Activated naive CD8-positive, alpha-beta T cell treated with anti-CD3 and anti-CD28 coated beads, Interleukin-2, amount 10 ng/mL, durations not matched to agents 7 days and 5 days (primary cell): ENCODE measurements around the gene NPBWR2. TPM values are rescaled to one million over a fixed set of nuclear protein-coding genes. Genes with fewer than 3 reads are reported as not detected.
A peak's percentile ranks its signal among the peaks of the same experiment; 100 is the strongest.

Experiments used
- ATAC-seq: fragments of 150-1000 bp; cut with Tn5 transposase; one replicate; pipeline ENCODE4 v1.10.0; 2021; ENCODE audit warnings: low read depth, moderate library complexity
- POLR2A ChIA-PET: fragments of 350-600 bp; sonication (Branson Sonifier 250); formaldehyde crosslinking; loops from one replicate; lab custom pipeline; 2021; ENCODE audit warnings: antibody characterized with exemption; lab: Charles Lee
- DNase-seq: peaks from one replicate; pipeline ENCODE4 v3.0.0; 2021
- H3K27ac Mint-ChIP-seq: one replicate; pipeline ENCODE4 v1.8.0; 2022; ENCODE audit warnings: mild to moderate bottlenecking, mixed read lengths
- H3K27me3 Mint-ChIP-seq: one replicate; pipeline ENCODE4 v1.8.0; 2022; ENCODE audit warnings: mild to moderate bottlenecking, moderate library complexity, mixed read lengths
- H3K36me3 Mint-ChIP-seq: one replicate; pipeline ENCODE4 v1.8.0; 2021; ENCODE audit warnings: mild to moderate bottlenecking, mixed read lengths
- H3K4me1 Mint-ChIP-seq: one replicate; pipeline ENCODE4 v1.8.0; 2021; ENCODE audit warnings: mixed read lengths
- H3K4me3 Mint-ChIP-seq: one replicate; pipeline ENCODE4 v1.8.0; 2022; ENCODE audit warnings: mild to moderate bottlenecking, moderate library complexity, mixed read lengths
- H3K9me3 Mint-ChIP-seq: one replicate; pipeline ENCODE4 v1.8.0; 2021; ENCODE audit warnings: mixed read lengths
- total RNA-seq, 2 experiments: library from RNA; stranded (reverse); gene quantifications; one replicate each; pipeline ENCODE4 v1.2.3, GENCODE V29; 2021

Gene NPBWR2
- total RNA-seq, result not detected

GRCh38 chr20:64106981-64107735 is at the start of gene NPBWR2:
TSS of gene NPBWR2 (minus strand) at chr20:64107565. CDS start at chr20:64106831, 734 bp downstream.
- H3K4me3 Mint-ChIP-seq, result no peak within 1 kb of the TSS
- ATAC-seq, result peak; percentile 59
- POLR2A ChIA-PET, result no interaction called here
- peak within 1 kb of the TSS; percentile 36 for H3K27ac Mint-ChIP-seq
- peaks cover 15% of the 10 kb centered on the region for H3K27me3 Mint-ChIP-seq
- peak; percentile 34 for DNase-seq
- H3K9me3 Mint-ChIP-seq, result no peaks in the 10 kb centered on the region
- H3K4me1 Mint-ChIP-seq, result peaks cover 2% of the 10 kb centered on the region
- no peaks in the 10 kb centered on the region for H3K36me3 Mint-ChIP-seq

GRCh38 chr20:64156136-64156885 is 48.9 kb upstream of the NPBWR2 start:
- Mint-ChIP-seq H3K9me3 (no peaks in the 10 kb centered on the region), H3K36me3 (no peaks in the 10 kb centered on the region), H3K27ac (no peak overlapping the region), H3K4me3 (no peak overlapping the region), H3K4me1 (no peaks in the 10 kb centered on the region), H3K27me3 (peaks cover 4% of the 10 kb centered on the region)
- POLR2A ChIA-PET, result no interaction called here
- DNase-seq, result no peak
- no peak for ATAC-seq

GRCh38 chr20:64155258-64156135 is 48.1 kb upstream of the NPBWR2 start:
- Mint-ChIP-seq H3K4me1 (no peaks in the 10 kb centered on the region), H3K4me3 (no peak overlapping the region), H3K27ac (peak overlapping the region; percentile 2), H3K27me3 (no peaks in the 10 kb centered on the region), H3K36me3 (no peaks in the 10 kb centered on the region), H3K9me3 (no peaks in the 10 kb centered on the region)
- no peak for DNase-seq
- POLR2A ChIA-PET, result no interaction called here
- no peak for ATAC-seq

GRCh38 chr20:64154590-64155257 is 47.4 kb upstream of the NPBWR2 start:
- H3K36me3 Mint-ChIP-seq, result no peaks in the 10 kb centered on the region
- no peak for DNase-seq
- POLR2A ChIA-PET, result no interaction called here
- H3K9me3 Mint-ChIP-seq, result no peaks in the 10 kb centered on the region
- no peaks in the 10 kb centered on the region for H3K27me3 Mint-ChIP-seq
- H3K27ac Mint-ChIP-seq, result no peak overlapping the region
- no peak for ATAC-seq
- H3K4me3 Mint-ChIP-seq, result no peak overlapping the region
- H3K4me1 Mint-ChIP-seq, result no peaks in the 10 kb centered on the region

- DNase-seq (no peak), ATAC-seq (no peak)
- no peak overlapping the region for H3K27ac Mint-ChIP-seq
- no peak overlapping the region for H3K4me3 Mint-ChIP-seq
- H3K36me3 Mint-ChIP-seq, result no peaks in the 10 kb centered on the region
- peaks cover 2% of the 10 kb centered on the region for H3K9me3 Mint-ChIP-seq
- H3K4me1 Mint-ChIP-seq, result no peaks in the 10 kb centered on the region
- H3K27me3 Mint-ChIP-seq, result no peaks in the 10 kb centered on the region
- POLR2A ChIA-PET, result no interaction called here
Observed at GRCh38 chr20:64153861-64154589, 46.7 kb upstream of the NPBWR2 start.

- POLR2A ChIA-PET, result no interaction called here
- no peak overlapping the region for H3K27ac Mint-ChIP-seq
- peaks cover 2% of the 10 kb centered on the region for H3K9me3 Mint-ChIP-seq
- ATAC-seq (no peak), DNase-seq (no peak)
- H3K4me3 Mint-ChIP-seq, result no peak overlapping the region
- no peaks in the 10 kb centered on the region for H3K36me3 Mint-ChIP-seq
- no peaks in the 10 kb centered on the region for H3K4me1 Mint-ChIP-seq
- no peaks in the 10 kb centered on the region for H3K27me3 Mint-ChIP-seq
Observed at GRCh38 chr20:64153410-64153809, 46.0 kb upstream of the NPBWR2 start.

- Mint-ChIP-seq H3K27ac (no peak overlapping the region), H3K4me1 (no peaks in the 10 kb centered on the region), H3K27me3 (no peaks in the 10 kb centered on the region), H3K36me3 (no peaks in the 10 kb centered on the region), H3K9me3 (peaks cover 2% of the 10 kb centered on the region), H3K4me3 (no peak overlapping the region)
- POLR2A ChIA-PET, result no interaction called here
- DNase-seq (no peak), ATAC-seq (no peak)
Observed at GRCh38 chr20:64152906-64153305, 45.5 kb upstream of the NPBWR2 start.

GRCh38 chr20:64151633-64152530 is 44.5 kb upstream of the NPBWR2 start:
- POLR2A ChIA-PET, result no interaction called here
- no peak overlapping the region for H3K27ac Mint-ChIP-seq
- no peak for DNase-seq
- no peak for ATAC-seq
- H3K9me3 Mint-ChIP-seq, result peaks cover 2% of the 10 kb centered on the region
- no peak overlapping the region for H3K4me3 Mint-ChIP-seq
- no peaks in the 10 kb centered on the region for H3K36me3 Mint-ChIP-seq
- H3K27me3 Mint-ChIP-seq, result no peaks in the 10 kb centered on the region
- H3K4me1 Mint-ChIP-seq, result no peaks in the 10 kb centered on the region

- no peak overlapping the region for H3K4me3 Mint-ChIP-seq
- H3K27me3 Mint-ChIP-seq, result no peaks in the 10 kb centered on the region
- ATAC-seq, result no peak
- no peak overlapping the region for H3K27ac Mint-ChIP-seq
- POLR2A ChIA-PET, result no interaction called here
- H3K36me3 Mint-ChIP-seq, result no peaks in the 10 kb centered on the region
- no peaks in the 10 kb centered on the region for H3K4me1 Mint-ChIP-seq
- peaks cover 2% of the 10 kb centered on the region for H3K9me3 Mint-ChIP-seq
- no peak for DNase-seq
Observed at GRCh38 chr20:64150756-64151632, 43.6 kb upstream of the NPBWR2 start.

- ATAC-seq (no peak), DNase-seq (no peak)
- Mint-ChIP-seq H3K27ac (no peak overlapping the region), H3K4me3 (no peak overlapping the region), H3K4me1 (no peaks in the 10 kb centered on the region), H3K36me3 (no peaks in the 10 kb centered on the region), H3K9me3 (peaks cover 4% of the 10 kb centered on the region), H3K27me3 (no peaks in the 10 kb centered on the region)
- POLR2A ChIA-PET, result no interaction called here
Observed at GRCh38 chr20:64149809-64150560, 42.6 kb upstream of the NPBWR2 start.

GRCh38 chr20:64149141-64149540 is 41.8 kb upstream of the NPBWR2 start:
- Mint-ChIP-seq H3K9me3 (peaks cover 10% of the 10 kb centered on the region), H3K27ac (no peak overlapping the region), H3K36me3 (no peaks in the 10 kb centered on the region), H3K4me3 (no peak overlapping the region), H3K27me3 (no peaks in the 10 kb centered on the region), H3K4me1 (no peaks in the 10 kb centered on the region)
- POLR2A ChIA-PET, result no interaction called here
- ATAC-seq, result no peak
- no peak for DNase-seq
